Liver (tissue), 3 donors: ENCODE results near the gene P3H2.

Source experiments
- CTCF ChIP-seq: fragments of 150-350 bp; IDR thresholded peaks from 2 replicates; pipeline ENCODE4 v1.5.1; 2017; ENCODE audit warnings: improper control_type of control experiment, low read depth, low read length; ENCODE audit not compliant: missing input control
- SP1 ChIP-seq: IDR thresholded peaks from 2 replicates; pipeline ENCODE4 v1.6.1; 2018; ENCODE audit warnings: antibody characterized with exemption, mild to moderate bottlenecking
- YY1 ChIP-seq: IDR thresholded peaks from 2 replicates; pipeline ENCODE4 v1.6.1; 2016; ENCODE audit warnings: antibody characterized with exemption, mild to moderate bottlenecking
- ZBTB33 ChIP-seq: IDR thresholded peaks from 2 replicates; pipeline ENCODE4 v1.6.1; 2016; ENCODE audit warnings: antibody characterized with exemption
- donor health status: healthy.
- donor health status: healthy.

GRCh38 chr3:190166948-190167347 is 46.3 kb upstream of the P3H2 start:
- no peak for TF ChIP-seq YY1
- no peak for TF ChIP-seq CTCF
- TF ChIP-seq SP1 = no peak
- TF ChIP-seq ZBTB33 = no peak
